IMR-90 (cell line): Measurements from ENCODE around the gene ACADS. TPM values are rescaled to one million over a fixed set of nuclear protein-coding genes. Genes with fewer than 3 reads are reported as not detected.

Source experiments
- ATAC-seq: fragments of 200-7000 bp; cut with Tn5 transposase; 2 replicates; pipeline ENCODE4 v1.9.1; 2020; ENCODE audit warnings: low read depth, mild to moderate bottlenecking, moderate library complexity
- BruUV-seq: library from RNA; stranded (reverse); fragments of 400-500 nt; replicated peaks from 2 replicates; lab custom pipeline; 2021; lab: Mats Ljungman, UMichigan
- CTCF ChIA-PET: fragments of 300-600 bp; formaldehyde crosslinking; extraction: SDS; loops from one replicate; lab custom pipeline; 2021; ENCODE audit warnings: antibody characterized with exemption; lab: Yijun Ruan, JAX
- POLR2A ChIA-PET: fragments of 300-600 bp; sonication (Branson Sonifier 250); formaldehyde crosslinking; loops from one replicate; lab custom pipeline; 2022; ENCODE audit warnings: antibody characterized with exemption; ENCODE audit not compliant: unreplicated experiment; lab: Charles Lee
- DNase-seq: peaks from one replicate; pipeline ENCODE4 v3.0.0; 2013
- H2AFZ ChIP-seq: replicated peaks from 2 replicates; pipeline ENCODE3; 2013; ENCODE audit warnings: low read length, mild to moderate bottlenecking; ENCODE audit not compliant: poor library complexity
- H2AK5ac ChIP-seq: 2 replicates; pipeline ENCODE4 v1.6.1; 2013; ENCODE audit warnings: low read depth, low read length, inconsistent platforms
- H2AK9ac ChIP-seq: replicated peaks from 2 replicates; pipeline ENCODE3; 2013; ENCODE audit warnings: mild to moderate bottlenecking, low read depth, low read length, moderate library complexity; ENCODE audit not compliant: poor library complexity
- H2BK120ac ChIP-seq: 2 replicates; pipeline ENCODE4 v1.6.1; 2013; ENCODE audit warnings: low read depth, low read length, inconsistent platforms
- H2BK15ac ChIP-seq: 3 replicates; pipeline ENCODE4 v1.6.1; 2013; ENCODE audit warnings: low read depth, low read length, inconsistent platforms
- H2BK20ac ChIP-seq: 2 replicates; pipeline ENCODE4 v1.6.1; 2013; ENCODE audit warnings: low read depth, mild to moderate bottlenecking, inconsistent platforms, low read length, moderate library complexity
- H2BK5ac ChIP-seq: 2 replicates; pipeline ENCODE4 v1.6.1; 2013; ENCODE audit warnings: mild to moderate bottlenecking, low read depth, low read length, inconsistent platforms; ENCODE audit not compliant: poor library complexity, severe bottlenecking
- H3K14ac ChIP-seq: replicated peaks from 2 replicates; pipeline ENCODE4 v1.6.1; 2013; ENCODE audit warnings: low read depth, low read length, inconsistent platforms
- H3K18ac ChIP-seq: 2 replicates; pipeline ENCODE4 v1.6.1; 2013; ENCODE audit warnings: low read depth, low read length, control low read depth
- H3K23ac ChIP-seq: 2 replicates; pipeline ENCODE4 v1.6.1; 2013; ENCODE audit warnings: low read depth, low read length, inconsistent platforms
- H3K27ac ChIP-seq: 2 replicates; pipeline ENCODE4 v1.5.1; 2013; ENCODE audit warnings: mild to moderate bottlenecking, control low read depth, low read length; ENCODE audit not compliant: insufficient read depth
- H3K27me3 ChIP-seq: 2 replicates; pipeline ENCODE4 v1.6.1; 2013; ENCODE audit warnings: low read length; ENCODE audit not compliant: control insufficient read depth, insufficient read depth
- H3K36me3 ChIP-seq: 2 replicates; pipeline ENCODE4 v1.6.1; 2013; ENCODE audit warnings: low read length, mixed read lengths; ENCODE audit not compliant: control insufficient read depth, insufficient read depth
- H3K4ac ChIP-seq: 2 replicates; pipeline ENCODE4 v1.6.1; 2013; ENCODE audit warnings: low read depth, low read length, inconsistent platforms
- H3K4me1 ChIP-seq: 2 replicates; pipeline ENCODE4 v1.6.1; 2013; ENCODE audit warnings: low read length, mixed read lengths; ENCODE audit not compliant: control insufficient read depth, insufficient read depth
- H3K4me2 ChIP-seq: 2 replicates; pipeline ENCODE4 v1.6.1; 2013; ENCODE audit warnings: low read depth, mild to moderate bottlenecking, control low read depth, low read length, moderate library complexity
- H3K4me3 ChIP-seq: 2 replicates; pipeline ENCODE4 v1.5.1; 2013; ENCODE audit warnings: low read depth, mild to moderate bottlenecking, control low read depth, low read length, moderate library complexity; ENCODE audit not compliant: insufficient read depth
- H3K56ac ChIP-seq: 2 replicates; pipeline ENCODE4 v1.6.1; 2013; ENCODE audit warnings: low read length, inconsistent platforms; ENCODE audit not compliant: insufficient read depth; ENCODE audit errors: extremely low read depth
- H3K79me1 ChIP-seq, 2 experiments: 2 replicates each; pipeline ENCODE4 v1.6.1; 2013; ENCODE audit warnings: low read length in 2 of 2, inconsistent platforms in 1 of 2, low read depth in 1 of 2
- H3K9ac ChIP-seq: 2 replicates; pipeline ENCODE4 v1.6.1; 2013; ENCODE audit warnings: low read depth, low read length, control low read depth
- H3K9me1 ChIP-seq: 2 replicates; pipeline ENCODE4 v1.6.1; 2013; ENCODE audit warnings: low read length, inconsistent platforms; ENCODE audit not compliant: insufficient read depth
- H3K9me3 ChIP-seq: 2 replicates; pipeline ENCODE4 v1.6.1; 2013; ENCODE audit warnings: low read length; ENCODE audit not compliant: control insufficient read depth, insufficient read depth
- H4K20me1 ChIP-seq: 2 replicates; pipeline ENCODE4 v1.6.1; 2013; ENCODE audit warnings: low read length, inconsistent platforms; ENCODE audit not compliant: insufficient read depth
- H4K5ac ChIP-seq: 2 replicates; pipeline ENCODE4 v1.6.1; 2013; ENCODE audit warnings: mild to moderate bottlenecking, low read depth, low read length, control low read depth
- H4K8ac ChIP-seq, 2 experiments: 2 replicates each; pipeline ENCODE4 v1.6.1; 2013; ENCODE audit warnings: low read depth in 2 of 2, low read length in 2 of 2, control low read depth in 1 of 2, inconsistent platforms in 1 of 2
- H4K91ac ChIP-seq: 2 replicates; pipeline ENCODE4 v1.6.1; 2013; ENCODE audit warnings: low read depth, low read length, inconsistent platforms; ENCODE audit not compliant: insufficient read depth
- CTCF ChIP-seq: conservative IDR thresholded peaks from 2 replicates; pipeline ENCODE4 v1.5.1; 2012; ENCODE audit warnings: mild to moderate bottlenecking, low read depth, low read length, improper control_type of control experiment
- MAFK ChIP-seq: IDR thresholded peaks from 2 replicates; pipeline ENCODE4 v1.6.1; 2012; ENCODE audit warnings: low read depth, low read length, improper control_type of control experiment
- NFE2L2 ChIP-seq: fragments of 150-350 bp; IDR thresholded peaks from 2 replicates; pipeline ENCODE4 v1.6.1; 2016; ENCODE audit warnings: low read depth, mild to moderate bottlenecking, low read length
- RAD21 ChIP-seq: IDR thresholded peaks from 2 replicates; pipeline ENCODE4 v1.6.1; 2012; ENCODE audit warnings: low read length, improper control_type of control experiment
- SMC3 ChIP-seq: fragments of 150-350 bp; IDR thresholded peaks from 2 replicates; pipeline ENCODE4 v1.6.1; 2016; ENCODE audit warnings: low read depth, mild to moderate bottlenecking, antibody characterized with exemption, low read length, moderate library complexity
- USF2 ChIP-seq: fragments of 150-350 bp; IDR thresholded peaks from 2 replicates; pipeline ENCODE4 v1.6.1; 2017; ENCODE audit warnings: mild to moderate bottlenecking, antibody characterized with exemption, low read length, low read depth
- WGBS, 2 experiments: methylation state at CpG; one replicate each; pipeline versions ENCODE4 v1.1.5 to v1.1.7; 2013; ENCODE audit warnings: missing lambda C conversion rate in 2 of 2; ENCODE audit not compliant: insufficient read length in 1 of 2; ENCODE audit errors: extremely low coverage in 2 of 2; 5-methylcytosine and 5-hydroxymethylcytosine counted together
- dilution Hi-C: fragments of 300-500 bp; cut with HindIII; formaldehyde crosslinking; loops from one replicate; pipeline ENCODE4 v1.14.3; 2018; ENCODE audit warnings: low sequenced_read_pairs; ENCODE audit not compliant: unreplicated experiment
- in situ Hi-C: fragments of 300-500 bp; cut with MboI; formaldehyde crosslinking; loops from 3 replicates; pipeline ENCODE4 v1.14.3; 2019; ENCODE audit warnings: low sequenced_read_pairs, inconsistent platforms, mixed read lengths
- intact Hi-C: fragments of 100-400 bp; cut with micrococcal nuclease; formaldehyde crosslinking; loops from 2 replicates; pipeline ENCODE4 v1.10.0; 2022
- polyA plus RNA-seq, 3 experiments: library from polyadenylated mRNA; depleted of rRNA; stranded (reverse); fragments of >200 nt; gene quantifications; 2 replicates each; pipeline ENCODE4 v1.2.3, GENCODE V29; 2012; ENCODE audit warnings: low replicate concordance in 1 of 3
- total RNA-seq: library from RNA; depleted of rRNA; stranded (reverse); fragments of >200 nt; gene quantifications from 2 replicates; pipeline ENCODE4 v1.2.3, GENCODE V29; 2012

Gene ACADS
- total and polyA plus RNA-seq, 2 of the 4 experiments (the other 2 are of a cell fraction) = 2.9 to 5.5 TPM

- no TSS peak for BruUV-seq
- Histone ChIP-seq H3K4me3 (no peak overlapping the region), H2AFZ (no peak overlapping the region), H3K79me1 (no peaks in the 10 kb centered on the region), H2BK20ac (no peak overlapping the region), H3K4ac (no peak overlapping the region), H4K8ac (no peak overlapping the region), H3K27ac (no peak overlapping the region), H2AK5ac (no peak overlapping the region), H3K9me1 (peaks cover 5% of the 10 kb centered on the region; the same call in 1 of the 2 replicates), H3K9me3 (no peaks in the 10 kb centered on the region), H3K36me3 (peaks cover 49% of the 10 kb centered on the region), H2AK9ac (no peak overlapping the region), H3K23ac (no peak overlapping the region), H3K14ac (no peak overlapping the region), H2BK15ac (no peak overlapping the region), H3K9ac (no peak overlapping the region), H3K27me3 (no peaks in the 10 kb centered on the region), H4K20me1 (no peaks in the 10 kb centered on the region; the same call in 1 of the 2 replicates), H4K91ac (no peak overlapping the region), H2BK5ac (no peak overlapping the region), H3K4me1 (no peaks in the 10 kb centered on the region), H3K4me2 (no peak overlapping the region), H2BK120ac (no peak overlapping the region), H4K5ac (no peak overlapping the region), H3K56ac (no peak overlapping the region), H3K18ac (no peak overlapping the region)
- ChIA-PET CTCF (no interaction called here), POLR2A (no interaction called here)
- dilution Hi-C loops (no loop called here), in situ Hi-C loops (no loop called here), intact Hi-C loops (no loop called here)
- DNase-seq (no peak), ATAC-seq (no peak)
- no CpG with 5 or more reads among the region's 5 CpGs for WGBS, 2 experiments
- TF ChIP-seq RAD21 (no peak), NFE2L2 (no peak), CTCF (no peak), MAFK (no peak), SMC3 (no peak), USF2 (no peak)
These were observed 40.9 kb downstream of the ACADS start for GRCh38 chr12:120766566-120766965.
